Ishikawa (cell line): ENCODE measurements around the gene SMC4.

Experiments
- CEBPB ChIP-seq: IDR thresholded peaks from 2 replicates; pipeline ENCODE4 v1.6.1; 2012
- CREB1 ChIP-seq: IDR thresholded peaks from 2 replicates; pipeline ENCODE4 v1.6.1; 2012; ENCODE audit warnings: low read depth
- EGR1 ChIP-seq: IDR thresholded peaks from 2 replicates; pipeline ENCODE4 v1.6.1; 2012
- EP300 ChIP-seq: IDR thresholded peaks from 2 replicates; pipeline ENCODE4 v1.6.1; 2012; ENCODE audit warnings: borderline replicate concordance
- FOXM1 ChIP-seq: IDR thresholded peaks from 2 replicates; pipeline ENCODE4 v1.6.1; 2012; ENCODE audit warnings: low read depth, borderline replicate concordance
- NFIC ChIP-seq: IDR thresholded peaks from 2 replicates; pipeline ENCODE4 v1.6.1; 2012
- RAD21 ChIP-seq: IDR thresholded peaks from 2 replicates; pipeline ENCODE4 v1.6.1; 2012; ENCODE audit warnings: low read depth
- TAF1 ChIP-seq: IDR thresholded peaks from 2 replicates; pipeline ENCODE4 v1.6.1; 2012; ENCODE audit warnings: low read depth, mild to moderate bottlenecking
- TCF12 ChIP-seq: IDR thresholded peaks from 2 replicates; pipeline ENCODE4 v1.6.1; 2012; ENCODE audit warnings: low read depth
- TEAD4 ChIP-seq: IDR thresholded peaks from 2 replicates; pipeline ENCODE4 v1.6.1; 2012
- YY1 ChIP-seq: IDR thresholded peaks from 2 replicates; pipeline ENCODE4 v1.6.1; 2012; ENCODE audit warnings: low read depth
- ZBTB7A ChIP-seq: IDR thresholded peaks from 2 replicates; pipeline ENCODE4 v1.6.1; 2012; ENCODE audit warnings: low read depth
- TF ChIP-seq, protein P1 (sequence below): IDR thresholded peaks from 2 replicates; pipeline ENCODE4 v1.6.1; 2012
- TF ChIP-seq, protein P2 (sequence below): IDR thresholded peaks from 2 replicates; pipeline ENCODE4 v1.6.1; 2012
- TF ChIP-seq, protein P3 (sequence below): IDR thresholded peaks from 2 replicates; pipeline ENCODE4 v1.6.1; 2012; ENCODE audit warnings: low read depth, mild to moderate bottlenecking

Gene SMC4

DNA sequence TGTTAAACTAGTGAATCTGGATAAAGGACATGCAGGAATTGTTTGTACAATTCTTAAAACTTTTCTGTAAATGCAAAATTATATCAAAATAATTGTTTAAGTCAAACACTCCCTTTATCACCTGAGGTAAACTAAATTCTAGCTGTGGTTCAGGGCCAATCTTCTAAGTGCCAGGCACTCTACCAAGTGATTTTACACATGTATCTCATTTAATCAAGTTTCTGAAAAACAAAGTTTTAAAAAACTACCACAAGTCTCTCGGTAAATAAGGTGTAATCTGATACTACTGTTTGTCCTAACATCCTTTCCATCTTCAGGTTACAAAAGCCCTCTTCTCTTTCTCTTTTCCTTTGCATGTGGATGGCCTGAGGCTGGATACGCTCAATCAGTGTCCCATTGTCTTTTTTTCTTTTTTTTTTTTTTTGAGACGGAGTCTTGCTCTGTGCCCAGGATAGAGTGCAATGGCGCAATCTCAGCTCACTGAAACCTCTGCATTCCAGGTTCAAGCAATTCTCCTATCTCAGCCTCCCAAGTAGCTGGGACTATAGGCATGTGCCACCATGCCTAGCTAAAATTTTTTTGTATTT lies 19.7 kb upstream of the SMC4 start:
- TF ChIP-seq ZBTB7A (no peak), CEBPB (no peak), RAD21 (no peak), FOXM1 (no peak), TCF12 (no peak), CREB1 (no peak), NFIC (no peak), EGR1 (no peak), EP300 (no peak), YY1 (no peak), TEAD4 (no peak), TAF1 (no peak)
- TF ChIP-seq, protein P1, sequence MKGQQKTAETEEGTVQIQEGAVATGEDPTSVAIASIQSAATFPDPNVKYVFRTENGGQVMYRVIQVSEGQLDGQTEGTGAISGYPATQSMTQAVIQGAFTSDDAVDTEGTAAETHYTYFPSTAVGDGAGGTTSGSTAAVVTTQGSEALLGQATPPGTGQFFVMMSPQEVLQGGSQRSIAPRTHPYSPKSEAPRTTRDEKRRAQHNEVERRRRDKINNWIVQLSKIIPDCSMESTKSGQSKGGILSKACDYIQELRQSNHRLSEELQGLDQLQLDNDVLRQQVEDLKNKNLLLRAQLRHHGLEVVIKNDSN, result no peak
- TF ChIP-seq, protein P2, sequence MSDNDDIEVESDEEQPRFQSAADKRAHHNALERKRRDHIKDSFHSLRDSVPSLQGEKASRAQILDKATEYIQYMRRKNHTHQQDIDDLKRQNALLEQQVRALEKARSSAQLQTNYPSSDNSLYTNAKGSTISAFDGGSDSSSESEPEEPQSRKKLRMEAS, result no peak
- TF ChIP-seq, protein P3, sequence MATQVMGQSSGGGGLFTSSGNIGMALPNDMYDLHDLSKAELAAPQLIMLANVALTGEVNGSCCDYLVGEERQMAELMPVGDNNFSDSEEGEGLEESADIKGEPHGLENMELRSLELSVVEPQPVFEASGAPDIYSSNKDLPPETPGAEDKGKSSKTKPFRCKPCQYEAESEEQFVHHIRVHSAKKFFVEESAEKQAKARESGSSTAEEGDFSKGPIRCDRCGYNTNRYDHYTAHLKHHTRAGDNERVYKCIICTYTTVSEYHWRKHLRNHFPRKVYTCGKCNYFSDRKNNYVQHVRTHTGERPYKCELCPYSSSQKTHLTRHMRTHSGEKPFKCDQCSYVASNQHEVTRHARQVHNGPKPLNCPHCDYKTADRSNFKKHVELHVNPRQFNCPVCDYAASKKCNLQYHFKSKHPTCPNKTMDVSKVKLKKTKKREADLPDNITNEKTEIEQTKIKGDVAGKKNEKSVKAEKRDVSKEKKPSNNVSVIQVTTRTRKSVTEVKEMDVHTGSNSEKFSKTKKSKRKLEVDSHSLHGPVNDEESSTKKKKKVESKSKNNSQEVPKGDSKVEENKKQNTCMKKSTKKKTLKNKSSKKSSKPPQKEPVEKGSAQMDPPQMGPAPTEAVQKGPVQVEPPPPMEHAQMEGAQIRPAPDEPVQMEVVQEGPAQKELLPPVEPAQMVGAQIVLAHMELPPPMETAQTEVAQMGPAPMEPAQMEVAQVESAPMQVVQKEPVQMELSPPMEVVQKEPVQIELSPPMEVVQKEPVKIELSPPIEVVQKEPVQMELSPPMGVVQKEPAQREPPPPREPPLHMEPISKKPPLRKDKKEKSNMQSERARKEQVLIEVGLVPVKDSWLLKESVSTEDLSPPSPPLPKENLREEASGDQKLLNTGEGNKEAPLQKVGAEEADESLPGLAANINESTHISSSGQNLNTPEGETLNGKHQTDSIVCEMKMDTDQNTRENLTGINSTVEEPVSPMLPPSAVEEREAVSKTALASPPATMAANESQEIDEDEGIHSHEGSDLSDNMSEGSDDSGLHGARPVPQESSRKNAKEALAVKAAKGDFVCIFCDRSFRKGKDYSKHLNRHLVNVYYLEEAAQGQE, result no peak

DNA sequence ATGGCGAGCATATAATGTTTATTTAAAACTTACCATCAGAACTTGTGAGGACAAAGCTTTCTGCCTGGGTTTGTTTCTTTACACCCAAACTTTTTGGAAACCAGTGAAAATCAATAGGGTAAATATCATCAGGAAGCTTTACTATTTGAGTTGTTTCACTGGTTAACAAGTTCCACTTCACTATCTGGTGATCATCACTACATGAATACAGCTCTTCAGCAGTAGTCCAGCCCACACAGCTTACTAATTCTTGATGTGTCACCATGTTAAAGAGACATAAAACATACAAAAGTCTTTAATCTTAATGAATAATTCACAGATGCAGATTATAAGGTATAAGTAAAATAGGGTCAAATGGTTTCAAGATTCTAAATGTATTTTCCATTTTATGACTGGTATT lies 18.0 kb upstream of the SMC4 start:
- TF ChIP-seq EGR1, result no peak
- TF ChIP-seq NFIC, result no peak
- TF ChIP-seq, protein P2, result no peak
- no peak for TF ChIP-seq ZBTB7A
- TF ChIP-seq CREB1, result no peak
- no peak for TF ChIP-seq EP300
- TF ChIP-seq CEBPB, result no peak
- no peak for TF ChIP-seq RAD21
- TF ChIP-seq YY1, result no peak
- TF ChIP-seq TCF12, result no peak
- TF ChIP-seq TAF1, result no peak
- TF ChIP-seq, protein P1, result no peak
- no peak for TF ChIP-seq TEAD4

GRCh38 chr3:160384639-160385318 lies 14.7 kb upstream of the SMC4 start:
- TF ChIP-seq TCF12 (no peak), NFIC (no peak), ZBTB7A (no peak), EP300 (no peak), EGR1 (no peak), YY1 (no peak), FOXM1 (no peak), CREB1 (no peak), TAF1 (no peak), RAD21 (no peak), TEAD4 (no peak), CEBPB (no peak)
- TF ChIP-seq, protein P1, result no peak
- TF ChIP-seq, protein P2, result no peak
- TF ChIP-seq, protein P3, result no peak

- TF ChIP-seq EGR1, result no peak
- no peak for TF ChIP-seq CREB1
- TF ChIP-seq TAF1, result no peak
- TF ChIP-seq EP300, result no peak
- TF ChIP-seq FOXM1, result no peak
- TF ChIP-seq YY1, result no peak
- no peak for TF ChIP-seq RAD21
- TF ChIP-seq, protein P2, result no peak
- TF ChIP-seq NFIC, result no peak
- no peak for TF ChIP-seq CEBPB
Observed at GRCh38 chr3:160390565-160391138, 8.8 kb upstream of the SMC4 start.
